Superior temporal gyrus (tissue), 1 donor: ENCODE data around the gene PARVB.

Source experiments
- DNase-seq: peaks from one replicate; pipeline ENCODE4 v3.0.0-alpha.2; 2016; ENCODE audit errors: extremely low spot score

Gene PARVB, protein sequence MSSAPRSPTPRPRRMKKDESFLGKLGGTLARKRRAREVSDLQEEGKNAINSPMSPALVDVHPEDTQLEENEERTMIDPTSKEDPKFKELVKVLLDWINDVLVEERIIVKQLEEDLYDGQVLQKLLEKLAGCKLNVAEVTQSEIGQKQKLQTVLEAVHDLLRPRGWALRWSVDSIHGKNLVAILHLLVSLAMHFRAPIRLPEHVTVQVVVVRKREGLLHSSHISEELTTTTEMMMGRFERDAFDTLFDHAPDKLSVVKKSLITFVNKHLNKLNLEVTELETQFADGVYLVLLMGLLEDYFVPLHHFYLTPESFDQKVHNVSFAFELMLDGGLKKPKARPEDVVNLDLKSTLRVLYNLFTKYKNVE

DNA sequence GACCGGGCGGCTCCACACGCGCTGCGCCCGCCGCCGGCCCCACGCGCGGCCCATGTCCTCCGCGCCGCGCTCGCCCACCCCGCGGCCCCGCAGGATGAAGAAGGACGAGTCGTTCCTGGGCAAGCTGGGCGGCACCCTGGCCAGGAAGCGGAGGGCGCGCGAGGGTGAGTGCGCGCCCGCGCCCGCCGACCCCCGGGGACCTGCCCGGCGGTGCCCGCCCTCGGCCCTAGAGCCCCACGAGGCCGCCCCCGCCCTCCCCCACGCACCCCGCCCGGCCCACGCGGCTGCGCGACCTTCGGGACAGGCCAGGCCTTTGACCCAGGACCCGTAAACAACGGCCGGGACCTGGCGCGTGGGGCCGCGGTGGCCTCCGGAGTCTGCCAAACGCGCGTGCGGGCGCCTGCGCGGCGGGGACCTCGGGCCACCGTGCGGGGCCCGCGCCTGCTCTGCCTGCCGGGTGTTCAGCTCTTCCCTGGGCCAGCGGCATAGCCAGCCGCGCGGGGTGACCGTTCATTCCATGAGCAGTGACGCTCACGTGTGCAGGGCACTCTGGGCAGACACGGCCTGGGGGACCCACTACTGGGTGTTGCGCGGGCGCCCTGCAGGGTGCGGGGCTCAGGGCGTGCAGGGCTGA lies at the start of gene PARVB:
Gene PARVB, plus strand, starts transcription at position 15 of the 634 bp plus-strand sequence. Its CDS starts 38 bp downstream, at position 53.
- DNase-seq: peak; percentile 17

- no peak for DNase-seq
Measured at GRCh38 chr22:43975041-43975440, 49.1 kb upstream of the PARVB start.

- no peak for DNase-seq
Measured at GRCh38 chr22:43976861-43977795, 47.0 kb upstream of the PARVB start.

GRCh38 chr22:43978558-43978957 lies 45.5 kb upstream of the PARVB start:
- DNase-seq: no peak

GRCh38 chr22:43980579-43980978 lies 43.5 kb upstream of the PARVB start:
- DNase-seq: no peak

DNA sequence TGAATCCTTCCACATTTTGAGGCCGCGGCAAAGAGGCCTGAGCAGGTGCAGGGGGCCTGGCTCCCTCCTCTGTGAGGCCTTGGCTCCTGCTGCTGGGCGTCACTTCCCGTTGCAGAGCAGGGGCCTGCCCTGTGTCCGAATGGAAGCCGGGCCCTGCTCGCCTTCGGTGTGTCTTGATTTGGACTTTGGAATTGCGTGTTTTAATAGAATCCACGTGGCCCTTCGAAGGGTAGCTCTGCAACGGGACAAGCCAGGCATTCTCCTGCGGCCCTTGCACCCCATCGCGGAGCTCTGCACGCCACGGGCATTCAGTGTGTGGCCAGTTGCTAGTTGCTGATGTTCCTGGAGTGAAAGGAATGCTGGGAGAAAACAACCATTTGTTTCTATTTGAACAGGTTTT lies 43.1 kb upstream of the PARVB start:
- DNase-seq: no peak

- no peak for DNase-seq
Measured at GRCh38 chr22:43983808-43984207, 40.3 kb upstream of the PARVB start.

DNA sequence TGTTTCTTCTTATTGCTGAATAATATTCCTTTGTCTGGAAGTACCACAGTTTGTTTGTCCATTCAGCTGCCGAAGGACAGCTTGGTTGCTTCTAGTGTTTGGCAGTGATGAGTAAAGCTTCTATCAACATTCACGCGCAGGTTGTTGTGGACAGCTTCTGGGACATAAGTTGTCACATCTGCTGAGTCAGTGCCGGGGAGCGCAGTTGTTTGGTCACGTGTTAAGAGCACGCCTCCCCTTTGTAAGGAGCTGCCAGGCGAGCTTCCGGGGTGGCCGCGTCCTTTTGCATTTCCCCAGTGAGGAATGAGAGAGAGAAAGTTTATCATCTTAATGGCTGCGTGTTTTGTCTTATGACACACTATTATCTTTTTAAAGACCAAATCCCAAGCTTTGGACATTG lies 38.6 kb upstream of the PARVB start:
- peak; percentile 74 for DNase-seq

- peak; percentile 21 for DNase-seq
Measured at GRCh38 chr22:43988116-43988820, 35.8 kb upstream of the PARVB start.

- DNase-seq: no peak
Measured at GRCh38 chr22:43988960-43989359, 35.1 kb upstream of the PARVB start.

GRCh38 chr22:43990044-43990443 lies 34.1 kb upstream of the PARVB start:
- no peak for DNase-seq

DNA sequence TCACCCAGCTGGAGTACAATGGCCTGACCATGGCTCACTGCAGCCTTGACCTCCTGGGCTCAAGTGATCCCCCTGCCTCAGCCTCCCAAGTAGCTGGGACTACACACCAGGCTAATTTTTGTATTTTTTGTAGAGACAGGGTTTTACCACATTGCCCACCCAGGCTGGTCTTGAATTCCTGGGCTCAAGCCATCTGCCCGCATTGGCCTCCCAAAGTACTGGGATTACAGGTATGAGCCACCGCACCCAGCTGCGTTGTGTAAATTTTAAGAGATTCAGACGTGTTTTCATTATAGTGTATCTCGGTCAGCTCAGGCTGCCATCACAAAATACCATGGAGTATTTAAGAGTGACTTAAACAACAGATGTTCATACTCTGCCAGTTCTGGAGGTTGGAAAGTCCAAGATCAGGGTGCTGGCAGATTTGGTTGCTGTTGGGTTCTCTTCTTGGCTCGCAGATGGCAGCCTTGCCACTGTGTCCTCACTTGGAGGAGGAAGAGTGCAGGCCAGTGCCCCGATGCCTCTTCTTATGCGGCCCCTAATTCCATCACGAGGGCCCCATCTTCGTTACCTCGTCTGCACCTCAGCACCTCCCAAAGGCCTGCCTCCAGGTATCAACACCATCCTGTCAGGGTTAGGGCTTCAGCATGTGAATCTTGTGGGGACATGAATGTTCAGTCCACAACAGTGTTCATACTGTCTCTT lies 32.6 kb upstream of the PARVB start:
- DNase-seq: no peak

- DNase-seq: no peak
Measured at GRCh38 chr22:43992331-43992821, 31.7 kb upstream of the PARVB start.

DNA sequence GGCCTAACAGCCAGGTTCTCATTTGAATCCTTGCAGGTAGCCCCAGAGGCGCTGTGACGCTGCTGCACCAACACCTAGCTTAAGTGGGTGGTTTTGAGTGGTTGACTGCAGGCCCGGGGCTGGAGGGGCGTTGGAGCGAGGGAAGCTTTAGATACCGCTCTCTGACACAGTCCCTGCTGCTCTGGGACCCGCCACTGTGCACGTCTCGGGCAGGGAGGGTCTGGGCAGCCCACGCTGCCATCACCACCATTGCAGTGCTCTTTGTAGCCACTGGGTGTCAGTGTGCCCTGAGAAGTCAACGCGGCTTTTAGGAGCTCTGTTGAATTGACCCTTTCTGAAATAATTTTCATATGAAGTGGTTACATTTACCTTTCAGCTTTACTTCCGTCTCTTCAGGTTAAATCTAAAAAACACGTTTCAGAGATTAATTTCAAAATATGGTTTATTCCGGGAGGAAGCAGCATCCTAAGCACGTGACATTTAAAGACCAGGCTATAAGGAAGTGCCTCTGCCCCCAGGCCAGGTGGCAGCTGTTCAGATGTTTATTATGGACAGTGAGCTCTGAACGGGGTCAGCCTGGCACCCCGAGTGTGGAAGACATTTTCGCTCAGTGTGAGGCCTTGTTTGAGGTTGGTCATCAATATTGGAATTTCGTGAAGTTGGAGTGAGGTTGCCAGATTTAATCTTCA lies 30.9 kb upstream of the PARVB start:
- peak; percentile 80 for DNase-seq

GRCh38 chr22:43994006-43994405 lies 30.1 kb upstream of the PARVB start:
- DNase-seq: no peak

DNA sequence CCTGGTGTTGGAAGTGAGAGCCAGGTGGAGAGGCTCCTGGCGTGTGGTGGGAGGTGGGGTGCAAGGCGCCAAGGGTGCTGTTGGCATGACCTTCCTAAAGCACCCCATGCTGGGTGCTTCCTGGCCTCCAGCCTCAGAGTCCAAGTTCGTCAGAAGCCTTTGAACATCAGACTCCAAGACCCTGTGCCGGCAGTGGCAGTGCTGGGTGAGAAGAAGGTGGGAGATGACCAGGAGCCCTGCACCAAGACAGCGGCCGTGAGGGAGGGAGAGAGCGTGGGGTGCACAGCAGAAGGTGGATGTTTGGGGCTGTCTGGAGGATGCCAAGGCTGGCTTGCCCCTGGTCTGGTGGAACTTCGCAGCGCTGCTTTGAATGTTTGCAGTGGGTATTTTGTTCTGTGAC lies 29.7 kb upstream of the PARVB start:
- no peak for DNase-seq

- DNase-seq: no peak
Measured at GRCh38 chr22:43995057-43995685, 28.9 kb upstream of the PARVB start.

DNA sequence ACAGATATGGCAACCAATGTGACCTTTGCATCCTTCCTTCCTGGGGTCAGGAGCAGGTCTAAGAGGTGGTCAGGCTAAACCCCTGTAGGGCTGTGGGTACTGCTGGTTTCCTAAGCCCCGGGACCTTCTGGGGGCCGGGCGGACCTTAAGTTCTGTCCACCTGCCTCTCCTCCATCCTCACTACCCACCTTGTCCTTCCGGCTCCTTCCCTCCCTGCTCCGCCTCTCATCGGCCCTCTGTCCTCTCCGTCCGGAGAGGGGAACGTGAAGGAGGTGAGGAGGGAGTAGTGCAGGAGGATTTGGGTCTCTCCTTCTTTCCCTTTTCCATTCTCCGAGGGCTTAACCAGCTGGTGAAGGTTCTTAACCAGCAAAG lies 28.3 kb upstream of the PARVB start:
- no peak for DNase-seq

DNA sequence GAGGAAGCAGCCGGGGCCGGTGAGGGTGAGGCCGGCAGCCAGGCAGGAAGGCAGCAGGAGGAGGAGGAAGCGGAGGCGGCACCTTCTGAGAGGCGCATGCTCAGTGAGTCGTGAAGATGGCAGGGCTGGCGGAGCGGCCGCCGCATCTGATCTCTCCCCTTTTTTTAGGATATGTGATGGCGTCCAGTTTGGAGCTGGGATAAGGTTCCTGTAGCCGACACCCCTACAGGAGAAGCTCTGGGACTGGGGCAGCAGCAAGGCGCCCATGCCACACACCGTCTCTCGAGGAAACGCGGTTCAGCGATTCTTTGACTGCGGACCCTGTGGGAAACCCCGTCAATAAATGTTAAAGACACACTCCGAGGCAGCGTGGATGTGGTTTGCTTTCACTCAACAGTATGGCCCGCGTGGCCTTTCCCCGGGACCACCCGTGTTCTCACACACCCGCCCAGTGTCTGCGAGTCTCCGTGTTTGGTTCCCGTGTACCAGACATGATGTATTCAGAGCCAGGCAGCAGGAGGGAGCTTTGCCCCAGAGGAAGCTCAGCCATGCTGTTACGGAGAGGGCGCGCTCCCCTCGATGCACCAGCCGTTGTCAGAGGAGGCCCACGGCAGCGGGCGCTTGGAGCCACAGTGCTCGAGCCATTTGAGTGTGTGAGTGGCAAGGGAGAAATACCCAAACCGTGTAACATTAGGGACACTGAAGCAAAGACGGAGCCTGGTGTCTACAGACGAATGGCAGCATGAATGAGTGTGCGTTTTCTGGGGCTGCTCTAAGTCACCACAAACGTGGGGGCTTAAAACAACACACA lies 27.7 kb upstream of the PARVB start:
- DNase-seq: peak; percentile 44
